GM23338 (cell line): ENCODE results near the gene RNF114. TPM values are rescaled to one million over a fixed set of nuclear protein-coding genes. Genes with fewer than 3 reads are reported as not detected.
A peak's percentile ranks its signal among the peaks of the same experiment; 100 is the strongest.

Source experiments
- ATAC-seq: fragments of 200-7000 bp; cut with Tn5 transposase; 3 replicates; pipeline ENCODE4 v1.9.1; 2020
- DNase-seq: peaks from one replicate; pipeline ENCODE4 v3.0.0-alpha.2; 2015; ENCODE audit warnings: low spot score
- H2AFZ ChIP-seq: fragments of 200-600 bp; sonication (generic); 2 replicates; pipeline ENCODE4 v1.8.0; 2016; ENCODE audit warnings: antibody characterized with exemption, mild to moderate bottlenecking, moderate library complexity
- H3F3A ChIP-seq: fragments of 200-600 bp; sonication (generic); replicated peaks from 2 replicates; pipeline ENCODE4 v1.8.0; 2017; ENCODE audit warnings: antibody characterized with exemption, mixed run types, low read depth
- H3K27ac ChIP-seq: fragments of 200-600 bp; sonication (generic); 2 replicates; pipeline ENCODE4 v1.6.1; 2016; ENCODE audit warnings: low read depth
- H3K27me3 ChIP-seq: fragments of 200-600 bp; sonication (generic); 2 replicates; pipeline ENCODE4 v1.8.0; 2016; ENCODE audit warnings: mild to moderate bottlenecking, mixed run types, moderate library complexity; ENCODE audit not compliant: insufficient read depth
- H3K36me3 ChIP-seq: fragments of 200-600 bp; sonication (generic); 2 replicates; pipeline ENCODE4 v1.8.0; 2016; ENCODE audit warnings: mild to moderate bottlenecking; ENCODE audit not compliant: insufficient read depth
- H3K4me1 ChIP-seq: fragments of 200-600 bp; sonication (generic); 2 replicates; pipeline ENCODE4 v1.8.0; 2016; ENCODE audit warnings: mild to moderate bottlenecking, moderate library complexity; ENCODE audit not compliant: insufficient read depth
- H3K4me2 ChIP-seq: fragments of 200-600 bp; sonication (generic); 2 replicates; pipeline ENCODE4 v1.7.1; 2017; ENCODE audit warnings: mixed run types
- H3K4me3 ChIP-seq: fragments of 200-600 bp; sonication (generic); 2 replicates; pipeline ENCODE4 v1.6.1; 2016; ENCODE audit warnings: mixed run types
- H3K79me2 ChIP-seq: fragments of 200-600 bp; sonication (generic); replicated peaks from 2 replicates; pipeline ENCODE4 v1.8.0; 2017; ENCODE audit warnings: mild to moderate bottlenecking; ENCODE audit not compliant: insufficient read depth
- H3K9me2 ChIP-seq: fragments of 200-600 bp; sonication (generic); 2 replicates; pipeline ENCODE4 v1.8.0; 2017; ENCODE audit not compliant: insufficient read depth
- H4K20me1 ChIP-seq: fragments of 200-600 bp; sonication (generic); replicated peaks from 2 replicates; pipeline ENCODE4 v1.8.0; 2017; ENCODE audit warnings: mild to moderate bottlenecking; ENCODE audit not compliant: insufficient read depth
- H3K27ac Mint-ChIP-seq: 2 replicates; pipeline ENCODE4 v1.8.0; 2020; ENCODE audit warnings: inconsistent platforms, mild to moderate bottlenecking, moderate library complexity, mixed read lengths
- H3K27me3 Mint-ChIP-seq: 3 replicates; pipeline ENCODE4 v1.8.0; 2022; ENCODE audit warnings: low read depth, mild to moderate bottlenecking, moderate library complexity, mixed read lengths, inconsistent platforms; ENCODE audit not compliant: insufficient read depth, poor library complexity
- H3K36me3 Mint-ChIP-seq: 3 replicates; pipeline ENCODE4 v1.8.0; 2021; ENCODE audit warnings: low read depth, mild to moderate bottlenecking, inconsistent platforms, moderate library complexity, mixed read lengths
- H3K4me1 Mint-ChIP-seq: 3 replicates; pipeline ENCODE4 v1.8.0; 2020; ENCODE audit warnings: mild to moderate bottlenecking, inconsistent platforms, mixed read lengths
- H3K4me3 Mint-ChIP-seq: 3 replicates; pipeline ENCODE4 v1.8.0; 2021; ENCODE audit warnings: moderate library complexity, mild to moderate bottlenecking, inconsistent platforms, mixed read lengths
- H3K9me3 Mint-ChIP-seq: 3 replicates; pipeline ENCODE4 v1.8.0; 2020; ENCODE audit warnings: moderate library complexity, mild to moderate bottlenecking, inconsistent platforms, mixed read lengths
- CREB1 ChIP-seq: fragments of 250-450 bp; sonication (Bioruptor Pico); IDR thresholded peaks from 2 replicates; pipeline ENCODE4 v1.5.0; 2020; ENCODE audit warnings: low read depth, mild to moderate bottlenecking, moderate library complexity
- EZH2 ChIP-seq: fragments of 200-600 bp; sonication (generic); IDR thresholded peaks from one replicate; pipeline ENCODE4 v1.8.0; 2017; ENCODE audit warnings: antibody characterized with exemption, mild to moderate bottlenecking, low read depth; ENCODE audit not compliant: unreplicated experiment
- NANOG ChIP-seq: IDR thresholded peaks from 2 replicates; pipeline ENCODE4 v1.6.1; 2016; ENCODE audit warnings: antibody characterized with exemption, borderline replicate concordance
- POLR2AphosphoS5 ChIP-seq: IDR thresholded peaks from 2 replicates; pipeline ENCODE4 v1.6.1; 2016; ENCODE audit warnings: antibody characterized with exemption, low read depth
- STAT1 ChIP-seq: IDR thresholded peaks from one replicate; pipeline ENCODE4 v1.6.1; 2016; ENCODE audit warnings: antibody characterized with exemption; ENCODE audit not compliant: unreplicated experiment
- ZNF114 ChIP-seq: fragments of 250-450 bp; sonication (Bioruptor Pico); IDR thresholded peaks from 2 replicates; pipeline ENCODE4 v1.5.0; 2020; ENCODE audit warnings: mild to moderate bottlenecking, moderate library complexity
- polyA plus RNA-seq: library from polyadenylated mRNA; unstranded; fragments of >200 nt; fragmentation: Nextera tagmentation; extraction: Ambion mirVana; gene quantifications from 2 replicates; pipeline ENCODE4 v1.2.1, GENCODE V29; 2016
- total RNA-seq: library from RNA; depleted of rRNA; stranded (reverse); fragments of >200 nt; shearing (Covaris generic); gene quantifications from 2 replicates; pipeline ENCODE4 v1.2.3, GENCODE V29; 2014
- TF ChIP-seq, protein P1 (sequence below), 2 experiments: fragments of 200-600 bp in 1 of 2; sonication (generic) in 1 of 2; conservative IDR thresholded peaks; 2 replicates each; pipeline versions ENCODE4 v1.5.1 to v1.6.1; 2016 to 2017; ENCODE audit warnings: antibody characterized with exemption in 2 of 2, low read depth in 2 of 2, mild to moderate bottlenecking in 2 of 2, moderate library complexity in 1 of 2
- TF ChIP-seq, protein P2 (sequence below): IDR thresholded peaks from one replicate; pipeline ENCODE4 v1.6.1; 2018; ENCODE audit warnings: antibody characterized with exemption; ENCODE audit not compliant: unreplicated experiment
- TF ChIP-seq, protein P3 (sequence below): IDR thresholded peaks from 2 replicates; pipeline ENCODE4 v1.6.1; 2016; ENCODE audit warnings: antibody characterized with exemption

RNF114 gene
- total and polyA plus RNA-seq, 2 experiments from 2014 or later, result 155 to 279 TPM

DNA sequence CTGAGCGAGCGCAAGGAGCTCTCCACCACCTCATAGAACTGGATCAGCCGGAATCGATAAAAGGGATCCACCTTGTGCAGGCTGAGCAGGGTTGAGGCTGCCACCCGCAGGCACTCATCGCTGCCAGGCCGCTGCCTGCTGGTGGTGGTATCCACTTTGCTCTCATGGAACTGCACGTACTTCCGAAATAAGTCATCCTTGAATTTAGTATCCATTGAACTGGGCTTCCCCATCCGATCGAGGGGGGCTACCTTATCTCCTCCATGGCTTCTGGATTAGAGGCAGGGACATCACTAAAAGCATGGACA, 28.0 kb upstream of the RNF114 start (continued):
- TF ChIP-seq, protein P1, sequence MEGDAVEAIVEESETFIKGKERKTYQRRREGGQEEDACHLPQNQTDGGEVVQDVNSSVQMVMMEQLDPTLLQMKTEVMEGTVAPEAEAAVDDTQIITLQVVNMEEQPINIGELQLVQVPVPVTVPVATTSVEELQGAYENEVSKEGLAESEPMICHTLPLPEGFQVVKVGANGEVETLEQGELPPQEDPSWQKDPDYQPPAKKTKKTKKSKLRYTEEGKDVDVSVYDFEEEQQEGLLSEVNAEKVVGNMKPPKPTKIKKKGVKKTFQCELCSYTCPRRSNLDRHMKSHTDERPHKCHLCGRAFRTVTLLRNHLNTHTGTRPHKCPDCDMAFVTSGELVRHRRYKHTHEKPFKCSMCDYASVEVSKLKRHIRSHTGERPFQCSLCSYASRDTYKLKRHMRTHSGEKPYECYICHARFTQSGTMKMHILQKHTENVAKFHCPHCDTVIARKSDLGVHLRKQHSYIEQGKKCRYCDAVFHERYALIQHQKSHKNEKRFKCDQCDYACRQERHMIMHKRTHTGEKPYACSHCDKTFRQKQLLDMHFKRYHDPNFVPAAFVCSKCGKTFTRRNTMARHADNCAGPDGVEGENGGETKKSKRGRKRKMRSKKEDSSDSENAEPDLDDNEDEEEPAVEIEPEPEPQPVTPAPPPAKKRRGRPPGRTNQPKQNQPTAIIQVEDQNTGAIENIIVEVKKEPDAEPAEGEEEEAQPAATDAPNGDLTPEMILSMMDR (conservative IDR thresholded peaks at IDR 0.05; ENCODE audit: low read depth in 2 of 2), result no peak
- no peak for TF ChIP-seq ZNF114 (CRISPR knock-in tag)
- TF ChIP-seq, protein P2, sequence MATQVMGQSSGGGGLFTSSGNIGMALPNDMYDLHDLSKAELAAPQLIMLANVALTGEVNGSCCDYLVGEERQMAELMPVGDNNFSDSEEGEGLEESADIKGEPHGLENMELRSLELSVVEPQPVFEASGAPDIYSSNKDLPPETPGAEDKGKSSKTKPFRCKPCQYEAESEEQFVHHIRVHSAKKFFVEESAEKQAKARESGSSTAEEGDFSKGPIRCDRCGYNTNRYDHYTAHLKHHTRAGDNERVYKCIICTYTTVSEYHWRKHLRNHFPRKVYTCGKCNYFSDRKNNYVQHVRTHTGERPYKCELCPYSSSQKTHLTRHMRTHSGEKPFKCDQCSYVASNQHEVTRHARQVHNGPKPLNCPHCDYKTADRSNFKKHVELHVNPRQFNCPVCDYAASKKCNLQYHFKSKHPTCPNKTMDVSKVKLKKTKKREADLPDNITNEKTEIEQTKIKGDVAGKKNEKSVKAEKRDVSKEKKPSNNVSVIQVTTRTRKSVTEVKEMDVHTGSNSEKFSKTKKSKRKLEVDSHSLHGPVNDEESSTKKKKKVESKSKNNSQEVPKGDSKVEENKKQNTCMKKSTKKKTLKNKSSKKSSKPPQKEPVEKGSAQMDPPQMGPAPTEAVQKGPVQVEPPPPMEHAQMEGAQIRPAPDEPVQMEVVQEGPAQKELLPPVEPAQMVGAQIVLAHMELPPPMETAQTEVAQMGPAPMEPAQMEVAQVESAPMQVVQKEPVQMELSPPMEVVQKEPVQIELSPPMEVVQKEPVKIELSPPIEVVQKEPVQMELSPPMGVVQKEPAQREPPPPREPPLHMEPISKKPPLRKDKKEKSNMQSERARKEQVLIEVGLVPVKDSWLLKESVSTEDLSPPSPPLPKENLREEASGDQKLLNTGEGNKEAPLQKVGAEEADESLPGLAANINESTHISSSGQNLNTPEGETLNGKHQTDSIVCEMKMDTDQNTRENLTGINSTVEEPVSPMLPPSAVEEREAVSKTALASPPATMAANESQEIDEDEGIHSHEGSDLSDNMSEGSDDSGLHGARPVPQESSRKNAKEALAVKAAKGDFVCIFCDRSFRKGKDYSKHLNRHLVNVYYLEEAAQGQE, result no peak
- no peak for TF ChIP-seq EZH2
- TF ChIP-seq NANOG, result no peak
- TF ChIP-seq POLR2AphosphoS5, result no peak

DNA sequence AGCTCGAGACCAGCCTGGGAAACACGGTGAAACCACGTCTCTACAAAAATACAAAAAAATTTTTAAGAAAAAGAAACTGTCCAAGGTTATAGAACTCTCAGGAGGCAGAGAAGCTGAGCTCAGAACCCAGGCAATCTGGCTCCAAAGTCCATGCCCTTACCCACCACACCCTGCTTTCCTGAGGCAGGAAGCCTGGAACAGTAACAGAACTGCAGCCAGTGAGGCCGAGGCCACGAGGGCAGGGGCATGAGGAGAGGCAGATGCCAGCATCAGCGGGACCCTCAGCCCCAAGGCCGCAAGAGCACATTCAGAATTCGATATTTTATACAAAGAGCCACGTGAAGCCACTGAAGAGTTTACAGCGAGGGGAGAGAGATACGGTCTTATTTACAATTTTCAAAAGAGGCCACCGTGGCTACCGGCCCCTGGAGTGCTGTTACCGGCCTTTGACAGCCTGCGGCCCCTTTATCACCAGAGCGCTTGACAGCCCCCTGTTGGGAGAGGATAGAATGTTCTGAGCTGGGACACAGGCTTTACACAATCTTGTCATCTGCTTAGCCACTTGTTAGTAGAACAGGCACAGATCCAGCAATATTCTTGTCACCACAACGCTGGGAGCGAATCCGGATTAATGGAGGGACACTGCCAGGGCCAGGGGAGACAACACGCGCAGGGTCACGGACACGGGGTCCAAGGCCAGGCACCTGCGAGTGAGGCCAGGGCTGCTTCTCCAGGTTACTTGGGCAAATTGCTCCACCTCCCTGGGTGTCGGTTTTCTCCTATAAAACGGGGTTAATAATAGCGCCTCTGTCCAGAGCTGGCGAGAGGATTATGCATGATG, 26.5 kb upstream of the RNF114 start:
- peaks cover 56% of the 10 kb centered on the region for H3K79me2 ChIP-seq

More for the DNA sequence above, 26.5 kb upstream of the RNF114 start:
- no peak for TF ChIP-seq POLR2AphosphoS5
- TF ChIP-seq, protein P1 (conservative IDR thresholded peaks at IDR 0.05; ENCODE audit: low read depth in 2 of 2), result peak; percentile 39 to 47
- TF ChIP-seq CREB1, result no peak
- no peak for TF ChIP-seq ZNF114 (CRISPR knock-in tag)
- no peak for TF ChIP-seq STAT1
- TF ChIP-seq EZH2, result no peak
- TF ChIP-seq, protein P3, sequence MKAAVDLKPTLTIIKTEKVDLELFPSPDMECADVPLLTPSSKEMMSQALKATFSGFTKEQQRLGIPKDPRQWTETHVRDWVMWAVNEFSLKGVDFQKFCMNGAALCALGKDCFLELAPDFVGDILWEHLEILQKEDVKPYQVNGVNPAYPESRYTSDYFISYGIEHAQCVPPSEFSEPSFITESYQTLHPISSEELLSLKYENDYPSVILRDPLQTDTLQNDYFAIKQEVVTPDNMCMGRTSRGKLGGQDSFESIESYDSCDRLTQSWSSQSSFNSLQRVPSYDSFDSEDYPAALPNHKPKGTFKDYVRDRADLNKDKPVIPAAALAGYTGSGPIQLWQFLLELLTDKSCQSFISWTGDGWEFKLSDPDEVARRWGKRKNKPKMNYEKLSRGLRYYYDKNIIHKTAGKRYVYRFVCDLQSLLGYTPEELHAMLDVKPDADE, result no peak
- Mint-ChIP-seq H3K27me3 (peaks cover 5% of the 10 kb centered on the region), H3K9me3 (no peaks in the 10 kb centered on the region), H3K36me3 (peaks cover 21% of the 10 kb centered on the region), H3K4me3 (no peak overlapping the region), H3K27ac (no peak overlapping the region), H3K4me1 (peaks cover 10% of the 10 kb centered on the region; the same call in 1 of the 3 replicates)
- peaks cover 28% of the 10 kb centered on the region for H4K20me1 ChIP-seq
- H2AFZ ChIP-seq, result no peak overlapping the region
- no peaks in the 10 kb centered on the region for H3F3A ChIP-seq
- H3K4me3 ChIP-seq, result no peak overlapping the region
- no peaks in the 10 kb centered on the region for H3K27me3 ChIP-seq
- H3K27ac ChIP-seq, result no peak overlapping the region
- H3K36me3 ChIP-seq, result no peaks in the 10 kb centered on the region; the same call in 1 of the 2 replicates
- no peaks in the 10 kb centered on the region for H3K9me2 ChIP-seq
- ATAC-seq (peak; percentile 68), DNase-seq (peak; percentile 59)
- H3K4me2 ChIP-seq, result no peak overlapping the region
- no peaks in the 10 kb centered on the region; the same call in 1 of the 2 replicates for H3K4me1 ChIP-seq
